Muscle layer of colon (tissue), 2 donors: ENCODE measurements around the gene CCDC197.

Source experiments
- H3K27ac ChIP-seq: one replicate; pipeline ENCODE4 v1.7.0; 2013; ENCODE audit warnings: low read depth, mild to moderate bottlenecking, low read length, moderate library complexity
- H3K27me3 ChIP-seq, 2 donors: one replicate each; pipeline ENCODE4 v1.7.0; 2013; ENCODE audit warnings: low read length in 2 of 2, mild to moderate bottlenecking in 2 of 2; ENCODE audit not compliant: insufficient read depth in 2 of 2, control insufficient read depth in 1 of 2
- H3K36me3 ChIP-seq: one replicate; pipeline ENCODE4 v1.7.0; 2013; ENCODE audit warnings: mild to moderate bottlenecking, low read length; ENCODE audit not compliant: insufficient read depth
- H3K4me1 ChIP-seq: one replicate; pipeline ENCODE4 v1.7.0; 2013; ENCODE audit warnings: mild to moderate bottlenecking, low read length; ENCODE audit not compliant: insufficient read depth
- H3K4me3 ChIP-seq, 2 donors: one replicate each; pipeline ENCODE4 v1.7.0; 2013; ENCODE audit warnings: low read length in 2 of 2, low read depth in 1 of 2, mild to moderate bottlenecking in 1 of 2, moderate library complexity in 1 of 2
- H3K9ac ChIP-seq: one replicate; pipeline ENCODE4 v1.7.0; 2013; ENCODE audit warnings: low read length
- H3K9me3 ChIP-seq: one replicate; pipeline ENCODE4 v1.7.0; 2013; ENCODE audit warnings: mild to moderate bottlenecking, low read length
- donor health status: abdominal sarcoma.
- donor health status: Adenocarcinoma of cecum.

The CCDC197 gene

GRCh38 chr14:93982230-93983007 lies 14.7 kb upstream of the CCDC197 start:
- peak overlapping the region; percentile 94 for H3K27ac ChIP-seq
- no peak overlapping the region for H3K9ac ChIP-seq

GRCh38 chr14:93984070-93984469 lies 13.0 kb upstream of the CCDC197 start:
- H3K27ac ChIP-seq, result no peak overlapping the region
- H3K27me3 ChIP-seq, result no peaks in the 10 kb centered on the region
- H3K4me1 ChIP-seq, result peaks cover 44% of the 10 kb centered on the region
- no peaks in the 10 kb centered on the region for H3K9me3 ChIP-seq
- H3K4me3 ChIP-seq, result no peak overlapping the region
- H3K36me3 ChIP-seq, result no peaks in the 10 kb centered on the region
- H3K9ac ChIP-seq, result no peak overlapping the region

More at GRCh38 chr14:93982230-93983007, 14.7 kb upstream of the CCDC197 start:
- Histone ChIP-seq H3K27me3 (no peaks in the 10 kb centered on the region), H3K4me3 (no peak overlapping the region), H3K4me1 (peaks cover 54% of the 10 kb centered on the region), H3K36me3 (no peaks in the 10 kb centered on the region), H3K9me3 (no peaks in the 10 kb centered on the region)

GRCh38 chr14:93984987-93985410 lies 12.1 kb upstream of the CCDC197 start:
- Histone ChIP-seq H3K27ac (peak overlapping the region; percentile 26), H3K4me1 (peaks cover 43% of the 10 kb centered on the region), H3K9me3 (no peaks in the 10 kb centered on the region), H3K27me3 (no peaks in the 10 kb centered on the region), H3K9ac (no peak overlapping the region), H3K36me3 (no peaks in the 10 kb centered on the region), H3K4me3 (no peak overlapping the region)

- H3K27me3 ChIP-seq, result no peaks in the 10 kb centered on the region
- no peaks in the 10 kb centered on the region for H3K36me3 ChIP-seq
- peaks cover 24% of the 10 kb centered on the region for H3K4me1 ChIP-seq
- no peaks in the 10 kb centered on the region for H3K9me3 ChIP-seq
- H3K9ac ChIP-seq, result no peak overlapping the region
- H3K4me3 ChIP-seq, result no peak overlapping the region
- H3K27ac ChIP-seq, result no peak overlapping the region
These were observed 10.1 kb upstream of the CCDC197 start for GRCh38 chr14:93986955-93987354.

- Histone ChIP-seq H3K4me1 (peaks cover 20% of the 10 kb centered on the region), H3K27me3 (no peaks in the 10 kb centered on the region), H3K36me3 (no peaks in the 10 kb centered on the region), H3K27ac (no peak overlapping the region), H3K4me3 (no peak overlapping the region), H3K9ac (no peak overlapping the region), H3K9me3 (no peaks in the 10 kb centered on the region)
These were observed 9.7 kb upstream of the CCDC197 start for GRCh38 chr14:93987376-93987775.

GRCh38 chr14:93987815-93988476 lies 9.2 kb upstream of the CCDC197 start:
- Histone ChIP-seq H3K4me3 (no peak overlapping the region), H3K27ac (no peak overlapping the region), H3K36me3 (no peaks in the 10 kb centered on the region), H3K9ac (no peak overlapping the region), H3K27me3 (no peaks in the 10 kb centered on the region), H3K4me1 (peaks cover 14% of the 10 kb centered on the region), H3K9me3 (no peaks in the 10 kb centered on the region)

GRCh38 chr14:93989939-93990338 lies 7.2 kb upstream of the CCDC197 start:
- H3K27ac ChIP-seq, result no peak overlapping the region
- H3K9me3 ChIP-seq, result no peaks in the 10 kb centered on the region
- H3K4me3 ChIP-seq, result no peak overlapping the region

GRCh38 chr14:93991212-93991611 lies 5.9 kb upstream of the CCDC197 start:
- Histone ChIP-seq H3K36me3 (no peaks in the 10 kb centered on the region), H3K4me3 (no peak overlapping the region), H3K9me3 (no peaks in the 10 kb centered on the region), H3K4me1 (peaks cover 18% of the 10 kb centered on the region), H3K9ac (no peak overlapping the region), H3K27ac (no peak overlapping the region), H3K27me3 (no peaks in the 10 kb centered on the region)

More at GRCh38 chr14:93989939-93990338, 7.2 kb upstream of the CCDC197 start:
- Histone ChIP-seq H3K9ac (no peak overlapping the region), H3K4me1 (peaks cover 15% of the 10 kb centered on the region), H3K27me3 (no peaks in the 10 kb centered on the region), H3K36me3 (no peaks in the 10 kb centered on the region)

- Histone ChIP-seq H3K9me3 (no peaks in the 10 kb centered on the region), H3K36me3 (no peaks in the 10 kb centered on the region), H3K4me1 (peaks cover 18% of the 10 kb centered on the region), H3K4me3 (no peak overlapping the region), H3K9ac (no peak overlapping the region), H3K27ac (no peak overlapping the region), H3K27me3 (no peaks in the 10 kb centered on the region)
These were observed 5.5 kb upstream of the CCDC197 start for GRCh38 chr14:93991649-93992048.

- Histone ChIP-seq H3K9ac (no peak overlapping the region), H3K4me3 (no peak overlapping the region), H3K9me3 (no peaks in the 10 kb centered on the region), H3K27ac (no peak overlapping the region), H3K36me3 (no peaks in the 10 kb centered on the region), H3K4me1 (peaks cover 18% of the 10 kb centered on the region), H3K27me3 (no peaks in the 10 kb centered on the region)
These were observed 3.7 kb upstream of the CCDC197 start for GRCh38 chr14:93993382-93993781.

GRCh38 chr14:93994919-93995682 lies 2.0 kb upstream of the CCDC197 start:
- no peaks in the 10 kb centered on the region for H3K9me3 ChIP-seq
- H3K4me3 ChIP-seq, result no peak overlapping the region
- H3K9ac ChIP-seq, result no peak overlapping the region
- H3K36me3 ChIP-seq, result no peaks in the 10 kb centered on the region
- no peaks in the 10 kb centered on the region for H3K27me3 ChIP-seq
- peaks cover 18% of the 10 kb centered on the region for H3K4me1 ChIP-seq
- H3K27ac ChIP-seq, result peak overlapping the region; percentile 73
